Muscle layer of colon (tissue), 2 donors: ENCODE results near the gene ABHD2.

Experiments used
- H3K27ac ChIP-seq: one replicate; pipeline ENCODE4 v1.7.0; 2013; ENCODE audit warnings: low read depth, mild to moderate bottlenecking, low read length, moderate library complexity
- H3K27me3 ChIP-seq, 2 donors: one replicate each; pipeline ENCODE4 v1.7.0; 2013; ENCODE audit warnings: low read length in 2 of 2, mild to moderate bottlenecking in 2 of 2; ENCODE audit not compliant: insufficient read depth in 2 of 2, control insufficient read depth in 1 of 2
- H3K36me3 ChIP-seq: one replicate; pipeline ENCODE4 v1.7.0; 2013; ENCODE audit warnings: mild to moderate bottlenecking, low read length; ENCODE audit not compliant: insufficient read depth
- H3K4me1 ChIP-seq: one replicate; pipeline ENCODE4 v1.7.0; 2013; ENCODE audit warnings: mild to moderate bottlenecking, low read length; ENCODE audit not compliant: insufficient read depth
- H3K4me3 ChIP-seq, 2 donors: one replicate each; pipeline ENCODE4 v1.7.0; 2013; ENCODE audit warnings: low read length in 2 of 2, low read depth in 1 of 2, mild to moderate bottlenecking in 1 of 2, moderate library complexity in 1 of 2
- H3K9ac ChIP-seq: one replicate; pipeline ENCODE4 v1.7.0; 2013; ENCODE audit warnings: low read length
- H3K9me3 ChIP-seq: one replicate; pipeline ENCODE4 v1.7.0; 2013; ENCODE audit warnings: mild to moderate bottlenecking, low read length
- donor health status: abdominal sarcoma.
- donor health status: Adenocarcinoma of cecum.

The ABHD2 gene

GRCh38 chr15:89148126-89148525 lies 59.9 kb downstream of the ABHD2 start:
- no peak overlapping the region for H3K27ac ChIP-seq
- no peak overlapping the region for H3K9ac ChIP-seq
- H3K4me1 ChIP-seq: peaks cover 21% of the 10 kb centered on the region
- peaks cover 15% of the 10 kb centered on the region for H3K36me3 ChIP-seq
- H3K27me3 ChIP-seq: no peaks in the 10 kb centered on the region
- no peak overlapping the region for H3K4me3 ChIP-seq
- no peaks in the 10 kb centered on the region for H3K9me3 ChIP-seq

- Histone ChIP-seq H3K27ac (no peak overlapping the region), H3K9ac (no peak overlapping the region), H3K4me1 (peaks cover 14% of the 10 kb centered on the region)
Observed at GRCh38 chr15:89149501-89150101, 61.3 kb downstream of the ABHD2 start.

GRCh38 chr15:89150287-89150686 lies 62.0 kb downstream of the ABHD2 start:
- Histone ChIP-seq H3K27ac (peak overlapping the region; percentile 32), H3K9me3 (no peaks in the 10 kb centered on the region), H3K4me1 (peaks cover 14% of the 10 kb centered on the region), H3K9ac (no peak overlapping the region), H3K36me3 (peaks cover 16% of the 10 kb centered on the region), H3K4me3 (no peak overlapping the region), H3K27me3 (no peaks in the 10 kb centered on the region)

More at GRCh38 chr15:89149501-89150101, 61.3 kb downstream of the ABHD2 start:
- Histone ChIP-seq H3K27me3 (no peaks in the 10 kb centered on the region), H3K36me3 (peaks cover 17% of the 10 kb centered on the region), H3K9me3 (no peaks in the 10 kb centered on the region), H3K4me3 (no peak overlapping the region)

GRCh38 chr15:89150762-89151664 lies 62.8 kb downstream of the ABHD2 start:
- Histone ChIP-seq H3K9me3 (no peaks in the 10 kb centered on the region), H3K36me3 (peaks cover 18% of the 10 kb centered on the region), H3K27ac (peak overlapping the region; percentile 32), H3K9ac (no peak overlapping the region), H3K4me3 (no peak overlapping the region), H3K27me3 (no peaks in the 10 kb centered on the region), H3K4me1 (peaks cover 10% of the 10 kb centered on the region)

- Histone ChIP-seq H3K4me3 (no peak overlapping the region), H3K36me3 (peaks cover 18% of the 10 kb centered on the region), H3K27ac (no peak overlapping the region), H3K9ac (no peak overlapping the region), H3K4me1 (peaks cover 10% of the 10 kb centered on the region), H3K27me3 (no peaks in the 10 kb centered on the region), H3K9me3 (no peaks in the 10 kb centered on the region)
Observed at GRCh38 chr15:89155122-89155521, 66.9 kb downstream of the ABHD2 start.

- H3K27ac ChIP-seq: no peak overlapping the region
- H3K4me1 ChIP-seq: peaks cover 10% of the 10 kb centered on the region
- H3K36me3 ChIP-seq: peaks cover 18% of the 10 kb centered on the region
- H3K9me3 ChIP-seq: no peaks in the 10 kb centered on the region
- H3K9ac ChIP-seq: no peak overlapping the region
- no peaks in the 10 kb centered on the region for H3K27me3 ChIP-seq
- no peak overlapping the region for H3K4me3 ChIP-seq
Observed at GRCh38 chr15:89155656-89156055, 67.4 kb downstream of the ABHD2 start.

- H3K27ac ChIP-seq: no peak overlapping the region
- peaks cover 18% of the 10 kb centered on the region for H3K36me3 ChIP-seq
- no peaks in the 10 kb centered on the region for H3K27me3 ChIP-seq
- H3K4me1 ChIP-seq: peaks cover 5% of the 10 kb centered on the region
- no peak overlapping the region for H3K4me3 ChIP-seq
- H3K9me3 ChIP-seq: no peaks in the 10 kb centered on the region
- H3K9ac ChIP-seq: no peak overlapping the region
Observed at GRCh38 chr15:89157061-89157460, 68.8 kb downstream of the ABHD2 start.

GRCh38 chr15:89157918-89158564 lies 69.8 kb downstream of the ABHD2 start:
- H3K27ac ChIP-seq: no peak overlapping the region
- H3K9ac ChIP-seq: no peak overlapping the region
- H3K36me3 ChIP-seq: peaks cover 10% of the 10 kb centered on the region
- no peaks in the 10 kb centered on the region for H3K9me3 ChIP-seq
- H3K4me1 ChIP-seq: peaks cover 5% of the 10 kb centered on the region
- no peak overlapping the region for H3K4me3 ChIP-seq
- no peaks in the 10 kb centered on the region for H3K27me3 ChIP-seq

GRCh38 chr15:89161666-89162065 lies 73.4 kb downstream of the ABHD2 start:
- Histone ChIP-seq H3K27me3 (no peaks in the 10 kb centered on the region), H3K36me3 (no peaks in the 10 kb centered on the region), H3K27ac (no peak overlapping the region), H3K9ac (no peak overlapping the region), H3K9me3 (no peaks in the 10 kb centered on the region), H3K4me1 (peaks cover 32% of the 10 kb centered on the region), H3K4me3 (no peak overlapping the region)

- no peaks in the 10 kb centered on the region for H3K36me3 ChIP-seq
- no peak overlapping the region for H3K27ac ChIP-seq
- H3K27me3 ChIP-seq: no peaks in the 10 kb centered on the region
- peaks cover 41% of the 10 kb centered on the region for H3K4me1 ChIP-seq
- H3K9me3 ChIP-seq: no peaks in the 10 kb centered on the region
- H3K9ac ChIP-seq: no peak overlapping the region
- H3K4me3 ChIP-seq: no peak overlapping the region
Observed at GRCh38 chr15:89163271-89164055, 75.2 kb downstream of the ABHD2 start.

- no peak overlapping the region for H3K27ac ChIP-seq
- no peak overlapping the region for H3K9ac ChIP-seq
- no peak overlapping the region for H3K4me3 ChIP-seq
- no peaks in the 10 kb centered on the region for H3K9me3 ChIP-seq
- peaks cover 41% of the 10 kb centered on the region for H3K4me1 ChIP-seq
- H3K36me3 ChIP-seq: no peaks in the 10 kb centered on the region
- no peaks in the 10 kb centered on the region for H3K27me3 ChIP-seq
Observed at GRCh38 chr15:89164712-89165211, 76.5 kb downstream of the ABHD2 start.
